K562 (cell line): Measurements from ENCODE around the gene LIMS1. TPM values are rescaled to one million over a fixed set of nuclear protein-coding genes. Genes with fewer than 3 reads are reported as not detected.

Source experiments
- BRF1 ChIP-seq: IDR thresholded peaks from 3 replicates; pipeline ENCODE4 v1.6.1; 2011; ENCODE audit warnings: borderline replicate concordance, mild to moderate bottlenecking; ENCODE audit not compliant: insufficient read length; ENCODE audit errors: extremely low read depth
- CCAR2 ChIP-seq: fragments of 200-400 bp; formaldehyde crosslinking; IDR thresholded peaks from 2 replicates; pipeline ENCODE4 v1.6.1; 2017; ENCODE audit warnings: mild to moderate bottlenecking, low read depth, low read length
- ETV5 ChIP-seq: sonication (generic); formaldehyde crosslinking; IDR thresholded peaks from 2 replicates; pipeline ENCODE4 v1.4.0; 2020; ENCODE audit warnings: low read depth, mild to moderate bottlenecking, missing genetic modification reagents
- HDAC2 ChIP-seq: fragments of 450-650 bp; IDR thresholded peaks from 2 replicates; pipeline ENCODE4 v1.6.1; 2016; ENCODE audit warnings: mild to moderate bottlenecking
- HNRNPH1 ChIP-seq: fragments of 200-400 bp; formaldehyde crosslinking; optimal IDR thresholded peaks from 2 replicates; pipeline ENCODE3; 2017; ENCODE audit warnings: low read depth, mild to moderate bottlenecking, low read length, moderate library complexity
- KDM4B ChIP-seq, 2 experiments: fragments of 450-650 bp in 1 of 2; sonication (generic) in 1 of 2; IDR thresholded peaks; 2 replicates each; pipeline ENCODE4 v1.6.1; 2016 to 2017; ENCODE audit warnings: borderline replicate concordance in 2 of 2, antibody characterized with exemption in 1 of 2, low read depth in 1 of 2, mild to moderate bottlenecking in 1 of 2
- MAZ ChIP-seq, 2 experiments: fragments of 450-650 bp in 1 of 2; sonication (generic) in 1 of 2; formaldehyde crosslinking; IDR thresholded peaks in 1 of 2; conservative IDR thresholded peaks in 1 of 2; 2 replicates each; pipeline versions ENCODE4 v1.4.0 to v1.5.0; 2020; ENCODE audit warnings: mild to moderate bottlenecking in 1 of 2, missing genetic modification reagents in 1 of 2
- MEF2D ChIP-seq: conservative IDR thresholded peaks from 2 replicates; pipeline ENCODE4 v1.6.1; 2016; ENCODE audit warnings: low read depth, missing genetic modification characterization, missing compliant biosample characterization
- NEUROD1 ChIP-seq: fragments of 150-350 bp; IDR thresholded peaks from 2 replicates; pipeline ENCODE4 v1.6.1; 2014; ENCODE audit warnings: borderline replicate concordance, low read length, low read depth; ENCODE audit not compliant: partially characterized antibody
- PURB ChIP-seq: sonication (generic); formaldehyde crosslinking; IDR thresholded peaks from 2 replicates; pipeline ENCODE4 v1.9.0; 2021; ENCODE audit warnings: low read depth, mild to moderate bottlenecking, missing genetic modification reagents
- SREBF2 ChIP-seq: sonication (generic); formaldehyde crosslinking; IDR thresholded peaks from 2 replicates; pipeline ENCODE4 v1.4.0; 2020; ENCODE audit warnings: mild to moderate bottlenecking, missing genetic modification reagents
- SUPT5H ChIP-seq: fragments of 450-650 bp; IDR thresholded peaks from 2 replicates; pipeline ENCODE4 v1.6.1; 2016
- TRIM28 ChIP-seq: fragments of 450-650 bp; IDR thresholded peaks from 2 replicates; pipeline ENCODE4 v1.6.1; 2017
- ZC3H8 ChIP-seq: fragments of 450-650 bp; IDR thresholded peaks from 2 replicates; pipeline ENCODE4 v1.6.1; 2017
- ZFP1 ChIP-seq: fragments of 450-650 bp; formaldehyde crosslinking; IDR thresholded peaks from 2 replicates; pipeline ENCODE4 v1.4.0; 2020; ENCODE audit warnings: mild to moderate bottlenecking, mixed read lengths
- ZNF316 ChIP-seq: fragments of 450-650 bp; IDR thresholded peaks from 2 replicates; pipeline ENCODE4 v1.6.1; 2016
- ZNF395 ChIP-seq: fragments of 200-800 bp; sonication (Bioruptor generic); IDR thresholded peaks from 2 replicates; pipeline ENCODE4 v1.6.1; 2017; ENCODE audit warnings: missing genetic modification characterization, missing compliant biosample characterization
- ZNF511 ChIP-seq: sonication (generic); formaldehyde crosslinking; IDR thresholded peaks from 2 replicates; pipeline ENCODE4 v1.8.0; 2022; ENCODE audit warnings: mild to moderate bottlenecking, missing genetic modification reagents
- ZNF561 ChIP-seq: fragments of 450-650 bp; formaldehyde crosslinking; conservative IDR thresholded peaks from 2 replicates; pipeline ENCODE4 v1.4.0; 2020; ENCODE audit warnings: mild to moderate bottlenecking, moderate library complexity
- polyA plus RNA-seq, 8 experiments: library from polyadenylated mRNA; depleted of rRNA in 4 of 8; stranded (reverse) in 5 of 8; unstranded in 3 of 8; fragments of >200 nt; fragmentation: Nextera tagmentation in 2 of 8; fragmentation: Illumina TruSeq in 1 of 8; extraction: Ambion mirVana in 2 of 8; extraction: Trizol in 1 of 8; gene quantifications; 2 replicates each; pipeline versions ENCODE4 v1.2.1 to v1.2.3, GENCODE V29; 2011 to 2014; ENCODE audit warnings: inconsistent platforms in 1 of 8, missing spikeins in 1 of 8
- total RNA-seq, 7 experiments: library from RNA; depleted of rRNA in 6 of 7; stranded (reverse); fragments of >200 nt in 6 of 7; fragmentation: Illumina TruSeq in 2 of 7; extraction: Trizol in 2 of 7; gene quantifications; 2 replicates each; pipeline versions ENCODE4 v1.2.1 to v1.2.3, GENCODE V29; 2011 to 2021; ENCODE audit warnings: low replicate concordance in 1 of 7
- TF ChIP-seq, protein P1 (sequence below): fragments of 450-650 bp; conservative IDR thresholded peaks from 2 replicates; pipeline ENCODE4 v1.6.1; 2016; ENCODE audit warnings: missing genetic modification characterization, low read depth, mild to moderate bottlenecking, control low read depth, missing compliant biosample characterization
- TF ChIP-seq, protein P2 (sequence below): fragments of 450-650 bp; formaldehyde crosslinking; IDR thresholded peaks from 2 replicates; pipeline ENCODE4 v1.4.0; 2020; ENCODE audit warnings: mild to moderate bottlenecking
- TF ChIP-seq, protein P3 (sequence below): IDR thresholded peaks from 2 replicates; pipeline ENCODE4 v1.6.1; 2014; ENCODE audit warnings: antibody characterized with exemption

Gene LIMS1
- total and polyA plus RNA-seq, 9 of the 15 experiments (the other 6 are each of a cell fraction or from before 2014, with no cell fraction given): 52.8 to 134 (median 81.0) TPM

DNA sequence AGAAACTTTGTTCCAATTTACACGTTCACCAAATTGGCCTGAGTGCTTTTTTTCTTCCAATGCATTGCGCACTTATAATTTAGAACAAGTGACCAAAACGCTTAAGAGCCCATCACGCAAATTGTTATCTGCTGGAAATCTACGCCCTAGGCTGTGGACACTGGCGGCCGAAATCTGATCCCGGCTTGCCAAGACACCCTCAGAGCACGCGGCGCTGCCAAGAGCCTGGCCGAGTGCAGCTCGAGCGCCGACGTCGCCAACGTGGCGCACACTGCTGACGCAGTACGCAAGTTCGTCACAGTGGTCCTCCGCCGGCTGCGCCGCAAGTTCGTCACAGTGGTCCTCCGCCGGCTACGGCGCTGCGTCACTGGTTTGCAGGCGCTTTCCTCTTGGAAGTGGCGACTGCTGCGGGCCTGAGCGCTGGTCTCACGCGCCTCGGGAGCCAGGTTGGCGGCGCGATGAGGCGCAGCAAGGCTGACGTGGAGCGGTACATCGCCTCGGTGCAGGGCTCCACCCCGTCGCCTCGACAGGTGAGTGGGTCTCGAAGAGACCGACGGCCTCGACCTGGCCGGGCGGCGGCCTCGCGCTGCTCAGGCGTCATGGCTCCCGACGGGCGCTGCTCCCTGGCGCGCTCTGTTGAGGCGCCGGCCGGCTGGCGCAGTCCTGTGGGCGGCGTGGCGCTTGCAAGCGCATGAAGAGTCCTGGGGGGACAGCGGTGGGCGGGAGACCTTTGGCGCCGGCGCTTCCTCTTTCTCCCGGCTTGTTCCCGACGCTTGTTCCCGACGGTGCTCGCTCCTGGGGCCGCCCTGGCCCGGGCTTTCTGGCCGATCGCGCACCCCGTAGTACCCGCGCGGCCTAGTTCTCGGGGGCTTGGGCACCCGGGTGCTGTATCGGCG, 185.1 kb downstream of the LIMS1 start, which contains the start of gene RANBP2 (continued):
- TF ChIP-seq, protein P1, sequence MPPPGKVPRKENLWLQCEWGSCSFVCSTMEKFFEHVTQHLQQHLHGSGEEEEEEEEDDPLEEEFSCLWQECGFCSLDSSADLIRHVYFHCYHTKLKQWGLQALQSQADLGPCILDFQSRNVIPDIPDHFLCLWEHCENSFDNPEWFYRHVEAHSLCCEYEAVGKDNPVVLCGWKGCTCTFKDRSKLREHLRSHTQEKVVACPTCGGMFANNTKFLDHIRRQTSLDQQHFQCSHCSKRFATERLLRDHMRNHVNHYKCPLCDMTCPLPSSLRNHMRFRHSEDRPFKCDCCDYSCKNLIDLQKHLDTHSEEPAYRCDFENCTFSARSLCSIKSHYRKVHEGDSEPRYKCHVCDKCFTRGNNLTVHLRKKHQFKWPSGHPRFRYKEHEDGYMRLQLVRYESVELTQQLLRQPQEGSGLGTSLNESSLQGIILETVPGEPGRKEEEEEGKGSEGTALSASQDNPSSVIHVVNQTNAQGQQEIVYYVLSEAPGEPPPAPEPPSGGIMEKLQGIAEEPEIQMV (tag): peak; percentile 70
- no peak for TF ChIP-seq PURB
- 0 out of 2 replicates have a peak, but pooled peaks have one; percentile 61 for TF ChIP-seq HDAC2
- TF ChIP-seq SUPT5H: peak; percentile 91
- no peak for TF ChIP-seq ZFP1 (CRISPR knock-in tag)
- 0 out of 2 replicates have a peak, but pooled peaks have one; percentile 32 for TF ChIP-seq TRIM28
- no peak for TF ChIP-seq ZNF561 (CRISPR knock-in tag)
- no peak for TF ChIP-seq SREBF2 (CRISPR knock-in tag)
- peak in 1 of 2 experiments; percentile 66; a peak in 2 of 4 replicates for TF ChIP-seq MAZ (CRISPR knock-in tag; conservative IDR thresholded peaks at IDR 0.05 in 1 of 2, IDR thresholded peaks at IDR 0.05 in 1 of 2)
- TF ChIP-seq, protein P2, sequence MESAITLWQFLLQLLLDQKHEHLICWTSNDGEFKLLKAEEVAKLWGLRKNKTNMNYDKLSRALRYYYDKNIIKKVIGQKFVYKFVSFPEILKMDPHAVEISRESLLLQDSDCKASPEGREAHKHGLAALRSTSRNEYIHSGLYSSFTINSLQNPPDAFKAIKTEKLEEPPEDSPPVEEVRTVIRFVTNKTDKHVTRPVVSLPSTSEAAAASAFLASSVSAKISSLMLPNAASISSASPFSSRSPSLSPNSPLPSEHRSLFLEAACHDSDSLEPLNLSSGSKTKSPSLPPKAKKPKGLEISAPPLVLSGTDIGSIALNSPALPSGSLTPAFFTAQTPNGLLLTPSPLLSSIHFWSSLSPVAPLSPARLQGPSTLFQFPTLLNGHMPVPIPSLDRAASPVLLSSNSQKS: no peak
- TF ChIP-seq CCAR2: no peak
- TF ChIP-seq HNRNPH1: no peak
- TF ChIP-seq ZNF316: peak; percentile 32
- TF ChIP-seq NEUROD1: peak; percentile 56
- TF ChIP-seq ZNF511 (CRISPR knock-in tag): peak; percentile 93
- TF ChIP-seq MEF2D (tag): no peak
- no peak; a peak in 1 of 4 replicates for TF ChIP-seq KDM4B (IDR thresholded peaks at IDR 0.05; ENCODE audit: borderline replicate concordance in 2 of 2, low read depth in 1 of 2)
- TF ChIP-seq BRF1: no peak
- TF ChIP-seq, protein P3, sequence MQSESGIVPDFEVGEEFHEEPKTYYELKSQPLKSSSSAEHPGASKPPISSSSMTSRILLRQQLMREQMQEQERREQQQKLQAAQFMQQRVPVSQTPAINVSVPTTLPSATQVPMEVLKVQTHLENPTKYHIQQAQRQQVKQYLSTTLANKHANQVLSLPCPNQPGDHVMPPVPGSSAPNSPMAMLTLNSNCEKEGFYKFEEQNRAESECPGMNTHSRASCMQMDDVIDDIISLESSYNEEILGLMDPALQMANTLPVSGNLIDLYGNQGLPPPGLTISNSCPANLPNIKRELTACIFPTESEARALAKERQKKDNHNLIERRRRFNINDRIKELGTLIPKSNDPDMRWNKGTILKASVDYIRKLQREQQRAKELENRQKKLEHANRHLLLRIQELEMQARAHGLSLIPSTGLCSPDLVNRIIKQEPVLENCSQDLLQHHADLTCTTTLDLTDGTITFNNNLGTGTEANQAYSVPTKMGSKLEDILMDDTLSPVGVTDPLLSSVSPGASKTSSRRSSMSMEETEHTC: no peak
- TF ChIP-seq ETV5: 0 out of 2 replicates have a peak, but pooled peaks have one; percentile 57
- peak; percentile 83 for TF ChIP-seq ZNF395 (CRISPR knock-in tag)
- TF ChIP-seq ZC3H8: no peak
